Breast epithelium (tissue), 3 donors: ENCODE measurements around the gene LAGE3.

Experiments
- POLR2AphosphoS5 ChIP-seq, 3 donors: sonication (generic); formaldehyde crosslinking; IDR thresholded peaks; one replicate each; pipeline ENCODE4 v1.6.1; 2017; ENCODE audit warnings: antibody characterized with exemption in 3 of 3
- TF ChIP-seq, protein P1 (sequence below), 3 donors: fragments of 450-650 bp; IDR thresholded peaks; one replicate each; pipeline ENCODE4 v1.5.1; 2016 to 2017; ENCODE audit warnings: antibody characterized with exemption in 3 of 3, mild to moderate bottlenecking in 3 of 3, moderate library complexity in 3 of 3

DNA sequence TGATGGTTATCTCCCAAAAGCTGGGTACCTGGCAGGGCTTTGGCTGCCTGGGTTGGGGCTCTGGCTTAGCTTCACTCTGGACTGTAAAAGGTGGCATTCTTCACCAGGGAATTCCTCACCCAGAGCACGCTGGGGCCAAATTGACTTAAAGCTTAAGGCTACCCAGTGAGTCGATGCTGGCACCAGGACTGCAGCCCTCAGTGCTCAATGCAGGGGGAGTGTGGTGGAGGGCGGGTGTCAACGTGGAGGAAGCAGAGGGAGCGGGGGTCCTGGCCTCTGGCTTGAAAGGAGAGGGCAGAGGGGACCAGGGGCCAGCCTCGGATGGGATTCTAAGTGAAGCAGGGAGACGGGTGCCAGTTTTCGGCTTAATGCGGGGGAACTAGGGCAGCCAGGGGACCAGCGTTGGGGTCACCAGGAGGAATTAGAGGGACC is 35.6 kb downstream of the LAGE3 start:
- TF ChIP-seq, protein P1, sequence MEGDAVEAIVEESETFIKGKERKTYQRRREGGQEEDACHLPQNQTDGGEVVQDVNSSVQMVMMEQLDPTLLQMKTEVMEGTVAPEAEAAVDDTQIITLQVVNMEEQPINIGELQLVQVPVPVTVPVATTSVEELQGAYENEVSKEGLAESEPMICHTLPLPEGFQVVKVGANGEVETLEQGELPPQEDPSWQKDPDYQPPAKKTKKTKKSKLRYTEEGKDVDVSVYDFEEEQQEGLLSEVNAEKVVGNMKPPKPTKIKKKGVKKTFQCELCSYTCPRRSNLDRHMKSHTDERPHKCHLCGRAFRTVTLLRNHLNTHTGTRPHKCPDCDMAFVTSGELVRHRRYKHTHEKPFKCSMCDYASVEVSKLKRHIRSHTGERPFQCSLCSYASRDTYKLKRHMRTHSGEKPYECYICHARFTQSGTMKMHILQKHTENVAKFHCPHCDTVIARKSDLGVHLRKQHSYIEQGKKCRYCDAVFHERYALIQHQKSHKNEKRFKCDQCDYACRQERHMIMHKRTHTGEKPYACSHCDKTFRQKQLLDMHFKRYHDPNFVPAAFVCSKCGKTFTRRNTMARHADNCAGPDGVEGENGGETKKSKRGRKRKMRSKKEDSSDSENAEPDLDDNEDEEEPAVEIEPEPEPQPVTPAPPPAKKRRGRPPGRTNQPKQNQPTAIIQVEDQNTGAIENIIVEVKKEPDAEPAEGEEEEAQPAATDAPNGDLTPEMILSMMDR (IDR thresholded peaks at IDR 0.05), result no peak
- no peak for TF ChIP-seq POLR2AphosphoS5 (IDR thresholded peaks at IDR 0.05)
